OCI-LY3 (cell line): ENCODE results near the gene ETV4.

Source experiments
- H2AFZ ChIP-seq: fragments of 200-600, 300-600 bp; shearing (Covaris generic); 2 replicates; pipeline ENCODE4 v1.6.0; 2014; ENCODE audit warnings: antibody characterized with exemption, low read depth, low read length
- H3K27ac ChIP-seq: fragments of 200-600, 300-600 bp; sonication (generic); 2 replicates; pipeline ENCODE4 v1.5.1; 2014; ENCODE audit warnings: mild to moderate bottlenecking, low read length, moderate library complexity, mixed read lengths
- H3K27me3 ChIP-seq: fragments of 200-600, 300-600 bp; sonication (generic); 2 replicates; pipeline ENCODE4 v1.6.1; 2014; ENCODE audit warnings: low read depth, low read length, mixed read lengths
- H3K36me3 ChIP-seq: fragments of 200-600, 300-600 bp; sonication (generic); replicated peaks from 2 replicates; pipeline ENCODE3; 2014; ENCODE audit warnings: low read depth, low read length, mixed read lengths
- H3K4me1 ChIP-seq: fragments of 300-600, 200-600 bp; sonication (generic); 2 replicates; pipeline ENCODE4 v1.6.1; 2014; ENCODE audit warnings: low read length, mixed read lengths
- H3K4me2 ChIP-seq: fragments of 200-600, 300-600 bp; sonication (generic); 2 replicates; pipeline ENCODE4 v1.6.1; 2014; ENCODE audit warnings: low read length, mixed read lengths
- H3K4me3 ChIP-seq: fragments of 300-600, 200-600 bp; sonication (generic); 2 replicates; pipeline ENCODE4 v1.5.1; 2014; ENCODE audit warnings: antibody characterized with exemption, mild to moderate bottlenecking, low read length, moderate library complexity
- H3K79me2 ChIP-seq: fragments of 300-600, 200-600 bp; shearing (Covaris generic); 2 replicates; pipeline ENCODE4 v1.6.1; 2014; ENCODE audit warnings: mild to moderate bottlenecking, low read length, mixed read lengths
- H3K9ac ChIP-seq: fragments of 300-600, 200-600 bp; shearing (Covaris generic); 2 replicates; pipeline ENCODE4 v1.6.0; 2014; ENCODE audit warnings: mild to moderate bottlenecking, low read length, moderate library complexity
- H3K9me3 ChIP-seq: fragments of 200-600, 300-600 bp; shearing (Covaris generic); 2 replicates; pipeline ENCODE4 v1.6.1; 2014; ENCODE audit warnings: low read length, mixed read lengths; ENCODE audit not compliant: insufficient read depth
- H4K20me1 ChIP-seq: fragments of 200-600, 300-600 bp; sonication (generic); 2 replicates; pipeline ENCODE4 v1.6.1; 2016; ENCODE audit warnings: low read length, mixed read lengths; ENCODE audit not compliant: insufficient read depth
- CTCF ChIP-seq: fragments of 200-600, 300-600 bp; sonication (generic); IDR thresholded peaks from 2 replicates; pipeline ENCODE4 v1.5.1; 2014; ENCODE audit warnings: antibody characterized with exemption, low read length, low read depth
- EZH2phosphoT487 ChIP-seq: fragments of 200-600 bp; shearing (Covaris generic); IDR thresholded peaks from 2 replicates; pipeline ENCODE4 v1.6.1; 2018; ENCODE audit warnings: antibody characterized with exemption, mixed run types, low read depth

Gene ETV4

GRCh38 chr17:43536236-43536992 is 9.7 kb downstream of the ETV4 start:
- Histone ChIP-seq H4K20me1 (no peaks in the 10 kb centered on the region), H3K4me2 (no peak overlapping the region), H3K4me3 (no peak overlapping the region), H3K27ac (no peak overlapping the region), H3K9me3 (no peaks in the 10 kb centered on the region), H2AFZ (no peak overlapping the region), H3K27me3 (no peaks in the 10 kb centered on the region), H3K79me2 (no peaks in the 10 kb centered on the region), H3K36me3 (no peaks in the 10 kb centered on the region), H3K9ac (no peak overlapping the region), H3K4me1 (no peaks in the 10 kb centered on the region)
- TF ChIP-seq CTCF (no peak), EZH2phosphoT487 (no peak)

DNA sequence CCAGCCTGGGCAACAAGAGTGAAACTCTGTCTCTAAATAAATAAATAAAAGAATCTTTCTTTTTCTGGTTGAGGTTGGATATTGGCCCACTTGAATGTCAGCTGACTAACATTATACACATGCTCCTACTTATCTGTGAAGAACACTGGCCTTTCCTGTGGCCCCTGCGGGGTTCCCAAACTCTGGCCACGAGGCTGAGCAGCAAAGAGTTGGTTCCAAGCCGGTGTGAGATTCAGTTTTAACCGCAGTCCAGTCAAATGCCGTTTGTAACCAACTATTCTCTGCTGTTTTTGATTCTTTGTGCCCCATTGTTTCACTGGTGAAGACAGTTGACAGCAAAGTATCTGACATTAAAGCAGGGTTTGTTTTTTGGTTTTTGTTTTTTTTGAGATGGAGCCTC is 11.2 kb downstream of the ETV4 start:
- Histone ChIP-seq H3K4me3 (no peak overlapping the region), H4K20me1 (no peaks in the 10 kb centered on the region), H3K4me2 (no peak overlapping the region), H2AFZ (no peak overlapping the region), H3K36me3 (no peaks in the 10 kb centered on the region), H3K9me3 (no peaks in the 10 kb centered on the region), H3K27me3 (no peaks in the 10 kb centered on the region), H3K4me1 (no peaks in the 10 kb centered on the region), H3K27ac (no peak overlapping the region), H3K79me2 (no peaks in the 10 kb centered on the region), H3K9ac (no peak overlapping the region)
- no peak for TF ChIP-seq CTCF
- TF ChIP-seq EZH2phosphoT487 = no peak

DNA sequence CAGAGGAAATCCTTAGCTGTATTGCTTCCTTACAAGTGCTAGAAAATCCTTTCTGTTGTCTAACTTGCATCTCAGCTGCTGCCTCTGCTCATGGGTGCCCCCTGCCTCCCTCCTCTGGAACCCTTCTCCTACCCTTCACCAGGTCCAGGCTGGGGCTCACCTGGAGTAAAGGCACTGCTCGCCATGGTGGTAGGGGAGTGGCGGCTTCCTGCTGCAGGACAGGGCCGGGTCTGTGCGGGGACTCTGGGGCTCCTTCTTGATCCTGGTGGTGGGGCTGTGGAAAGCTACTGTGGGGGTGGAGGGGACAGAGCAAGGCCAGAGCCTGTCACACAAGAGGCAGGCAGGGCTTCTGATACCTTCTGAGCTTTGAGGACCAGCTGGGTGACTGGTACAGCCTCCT is 12.4 kb downstream of the ETV4 start:
- Histone ChIP-seq H3K4me1 (no peaks in the 10 kb centered on the region), H3K9me3 (no peaks in the 10 kb centered on the region)
- no peak for TF ChIP-seq EZH2phosphoT487
- no peak for TF ChIP-seq CTCF

DNA sequence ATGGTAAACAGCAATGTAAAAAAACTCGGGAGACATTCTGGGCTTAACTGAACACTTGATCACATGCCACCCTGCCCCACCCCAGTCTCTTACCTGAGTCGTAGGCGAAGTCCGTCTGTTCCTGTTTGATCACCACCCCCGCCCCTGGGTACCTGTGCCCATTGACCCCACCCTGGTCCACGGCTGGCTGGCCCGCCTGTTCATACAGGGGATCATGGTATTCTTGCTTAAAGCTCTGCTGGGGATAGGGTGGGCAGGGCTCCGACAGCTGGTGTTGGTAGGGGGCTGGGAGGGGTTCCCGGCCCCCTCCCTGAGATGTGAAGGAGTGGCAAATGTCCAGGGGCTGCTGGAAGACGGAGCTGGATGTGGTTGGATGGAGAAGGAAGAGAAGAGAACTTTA is 13.6 kb downstream of the ETV4 start:
- Histone ChIP-seq H3K27me3 (no peaks in the 10 kb centered on the region), H3K9ac (no peak overlapping the region), H3K4me1 (no peaks in the 10 kb centered on the region), H3K79me2 (no peaks in the 10 kb centered on the region), H3K9me3 (no peaks in the 10 kb centered on the region), H3K4me3 (no peak overlapping the region), H3K36me3 (peaks cover 2% of the 10 kb centered on the region), H3K4me2 (no peak overlapping the region), H4K20me1 (no peaks in the 10 kb centered on the region), H2AFZ (no peak overlapping the region), H3K27ac (no peak overlapping the region)
- TF ChIP-seq CTCF (no peak), EZH2phosphoT487 (no peak)

More for the DNA sequence above, 12.4 kb downstream of the ETV4 start:
- Histone ChIP-seq H2AFZ (no peak overlapping the region), H3K27ac (no peak overlapping the region), H3K79me2 (no peaks in the 10 kb centered on the region), H3K36me3 (no peaks in the 10 kb centered on the region), H3K9ac (no peak overlapping the region), H3K4me3 (no peak overlapping the region), H3K4me2 (no peak overlapping the region), H3K27me3 (no peaks in the 10 kb centered on the region), H4K20me1 (no peaks in the 10 kb centered on the region)
